Measurements from ENCODE around the gene MRPL1. TPM values are rescaled to one million over a fixed set of nuclear protein-coding genes. Genes with fewer than 3 reads are reported as not detected.

MRPL1 gene
- total RNA-seq, 1 experiment from 2014 or later = 25.7 TPM

DNA sequence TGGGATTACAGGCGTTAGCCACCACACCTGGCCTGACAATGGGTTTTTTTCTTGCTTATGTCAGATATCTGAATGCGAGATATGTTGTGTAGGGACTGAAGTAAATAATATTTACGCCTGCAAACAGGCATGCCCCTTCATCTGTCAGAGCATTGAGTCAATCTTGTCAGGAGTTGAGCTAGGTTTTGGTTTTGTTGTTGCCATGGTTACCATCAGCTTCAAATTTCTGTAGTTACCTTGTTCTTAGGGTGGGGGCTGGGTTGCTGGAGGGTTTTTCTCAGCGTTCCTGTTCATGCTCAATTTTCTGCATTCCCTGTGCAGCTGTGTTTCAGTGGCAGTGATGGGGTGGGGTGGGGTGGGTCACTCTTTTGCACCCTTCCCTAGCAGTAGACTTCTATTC lies 14.5 kb downstream of the MRPL1 start:
- CTCF ChIA-PET = interaction anchor here (0.9 kb wide), 1 partner anchor 57 kb away, joined by 3 read pairs; no protein-coding TSS in a partner anchor

GRCh38 chr4:77877771-77878565 lies 15.3 kb downstream of the MRPL1 start:
- POLR2A ChIA-PET = no interaction called here
- peak overlapping the region; percentile 85 for H3K27ac Mint-ChIP-seq

More for the DNA sequence above, 14.5 kb downstream of the MRPL1 start:
- Mint-ChIP-seq H3K9me3 (no peaks in the 10 kb centered on the region), H3K36me3 (peaks cover 16% of the 10 kb centered on the region), H3K4me1 (peaks cover 22% of the 10 kb centered on the region), H3K27ac (no peak overlapping the region), H3K27me3 (ENCODE audit: low read depth) (no peaks in the 10 kb centered on the region), H3K4me3 (no peak overlapping the region)
- no peak for DNase-seq (ENCODE audit: low spot score)
- TF ChIP-seq AFF4 (CRISPR knock-in tag; IDR thresholded peaks at IDR 0.05; ENCODE audit: borderline replicate concordance) (no peak), MAX (CRISPR knock-in tag; IDR thresholded peaks at IDR 0.05) (no peak), TP53 (CRISPR knock-in tag; IDR thresholded peaks at IDR 0.05) (no peak)
- ATAC-seq = no peak
- POLR2A ChIA-PET = interaction anchor here (0.6 kb wide), 1 partner anchor 15 kb away, joined by 4 read pairs; no protein-coding TSS in a partner anchor

DNA sequence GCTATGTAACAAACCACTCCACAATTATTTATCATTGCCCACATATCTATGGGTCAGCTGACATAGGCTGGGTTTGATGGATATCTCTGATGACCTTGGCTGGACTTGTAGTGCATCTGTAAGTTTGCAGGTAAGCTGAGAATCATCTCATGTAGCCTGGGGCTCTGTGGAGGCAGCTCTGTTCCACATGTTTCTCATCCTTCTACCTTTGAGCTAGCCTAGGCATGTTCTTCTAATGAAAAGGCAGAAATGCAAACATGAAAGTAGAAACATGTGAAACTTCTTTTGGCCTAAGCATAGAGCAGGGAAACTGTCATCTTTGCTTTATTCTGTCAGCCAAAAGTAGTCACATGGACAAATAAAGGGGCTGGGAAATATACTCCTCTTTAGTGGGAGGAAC lies 18.2 kb downstream of the MRPL1 start:
- H3K36me3 Mint-ChIP-seq = peaks cover 21% of the 10 kb centered on the region
- POLR2A ChIA-PET = no interaction called here

More at GRCh38 chr4:77877771-77878565, 15.3 kb downstream of the MRPL1 start:
- Mint-ChIP-seq H3K36me3 (peaks cover 16% of the 10 kb centered on the region), H3K4me1 (peaks cover 22% of the 10 kb centered on the region), H3K27me3 (ENCODE audit: low read depth) (no peaks in the 10 kb centered on the region), H3K4me3 (no peak overlapping the region), H3K9me3 (no peaks in the 10 kb centered on the region)
- TF ChIP-seq ZBTB21 (CRISPR knock-in tag; IDR thresholded peaks at IDR 0.05; ENCODE audit: borderline replicate concordance) = no peak
- no peak for TF ChIP-seq FOXK1 (CRISPR knock-in tag; IDR thresholded peaks at IDR 0.05)
- TF ChIP-seq NR1H2 (CRISPR knock-in tag; IDR thresholded peaks at IDR 0.05) = no peak
- no peak for TF ChIP-seq SP1 (CRISPR knock-in tag; conservative IDR thresholded peaks at IDR 0.05)
- CTCF ChIA-PET = interaction anchor here (0.7 to 0.9 kb wide), 3 partner anchors 16 to 60 kb away, joined by 3 read pairs; no protein-coding TSS in a partner anchor
- peak; percentile 16 for DNase-seq (ENCODE audit: low spot score)
- ATAC-seq = peak; percentile 61

More for the DNA sequence above, 18.2 kb downstream of the MRPL1 start:
- no peaks in the 10 kb centered on the region for H3K27me3 Mint-ChIP-seq (ENCODE audit: low read depth)
- DNase-seq (ENCODE audit: low spot score) (no peak), ATAC-seq (no peak)
- CTCF ChIA-PET = no interaction called here
- no peak overlapping the region for H3K4me3 Mint-ChIP-seq
- H3K4me1 Mint-ChIP-seq = peaks cover 22% of the 10 kb centered on the region
- peaks cover 4% of the 10 kb centered on the region for H3K9me3 Mint-ChIP-seq
- H3K27ac Mint-ChIP-seq = no peak overlapping the region
- TF ChIP-seq, protein P1, sequence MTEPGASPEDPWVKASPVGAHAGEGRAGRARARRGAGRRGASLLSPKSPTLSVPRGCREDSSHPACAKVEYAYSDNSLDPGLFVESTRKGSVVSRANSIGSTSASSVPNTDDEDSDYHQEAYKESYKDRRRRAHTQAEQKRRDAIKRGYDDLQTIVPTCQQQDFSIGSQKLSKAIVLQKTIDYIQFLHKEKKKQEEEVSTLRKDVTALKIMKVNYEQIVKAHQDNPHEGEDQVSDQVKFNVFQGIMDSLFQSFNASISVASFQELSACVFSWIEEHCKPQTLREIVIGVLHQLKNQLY (CRISPR knock-in tag; IDR thresholded peaks at IDR 0.05) = no peak
- TF ChIP-seq ZNF281 (CRISPR knock-in tag; IDR thresholded peaks at IDR 0.05) (no peak), SP1 (CRISPR knock-in tag; conservative IDR thresholded peaks at IDR 0.05) (no peak), ZNF512 (CRISPR knock-in tag; IDR thresholded peaks at IDR 0.05; ENCODE audit: borderline replicate concordance) (no peak), TEAD4 (CRISPR knock-in tag; IDR thresholded peaks at IDR 0.05) (no peak), MAX (CRISPR knock-in tag; IDR thresholded peaks at IDR 0.05) (no peak)
- TF ChIP-seq, protein P2, sequence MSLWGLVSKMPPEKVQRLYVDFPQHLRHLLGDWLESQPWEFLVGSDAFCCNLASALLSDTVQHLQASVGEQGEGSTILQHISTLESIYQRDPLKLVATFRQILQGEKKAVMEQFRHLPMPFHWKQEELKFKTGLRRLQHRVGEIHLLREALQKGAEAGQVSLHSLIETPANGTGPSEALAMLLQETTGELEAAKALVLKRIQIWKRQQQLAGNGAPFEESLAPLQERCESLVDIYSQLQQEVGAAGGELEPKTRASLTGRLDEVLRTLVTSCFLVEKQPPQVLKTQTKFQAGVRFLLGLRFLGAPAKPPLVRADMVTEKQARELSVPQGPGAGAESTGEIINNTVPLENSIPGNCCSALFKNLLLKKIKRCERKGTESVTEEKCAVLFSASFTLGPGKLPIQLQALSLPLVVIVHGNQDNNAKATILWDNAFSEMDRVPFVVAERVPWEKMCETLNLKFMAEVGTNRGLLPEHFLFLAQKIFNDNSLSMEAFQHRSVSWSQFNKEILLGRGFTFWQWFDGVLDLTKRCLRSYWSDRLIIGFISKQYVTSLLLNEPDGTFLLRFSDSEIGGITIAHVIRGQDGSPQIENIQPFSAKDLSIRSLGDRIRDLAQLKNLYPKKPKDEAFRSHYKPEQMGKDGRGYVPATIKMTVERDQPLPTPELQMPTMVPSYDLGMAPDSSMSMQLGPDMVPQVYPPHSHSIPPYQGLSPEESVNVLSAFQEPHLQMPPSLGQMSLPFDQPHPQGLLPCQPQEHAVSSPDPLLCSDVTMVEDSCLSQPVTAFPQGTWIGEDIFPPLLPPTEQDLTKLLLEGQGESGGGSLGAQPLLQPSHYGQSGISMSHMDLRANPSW (CRISPR knock-in tag; conservative IDR thresholded peaks at IDR 0.05; ENCODE audit: low read depth) = no peak
